Transverse colon (tissue), 4 donors: ENCODE results near the gene C6orf120. TPM values are rescaled to one million over a fixed set of nuclear protein-coding genes. Genes with fewer than 3 reads are reported as not detected.

Experiments used
- DNase-seq: peaks from one replicate; pipeline ENCODE4 v3.0.0-alpha.2; 2019
- H3K27ac ChIP-seq, 4 donors: fragments of 200-600 bp; sonication (generic); 2 replicates each; pipeline ENCODE4 v1.5.1; 2016 to 2018; ENCODE audit warnings: inconsistent platforms in 4 of 4
- H3K27me3 ChIP-seq: fragments of 200-600 bp; sonication (generic); 2 replicates; pipeline ENCODE4 v1.5.1; 2017; ENCODE audit warnings: inconsistent platforms
- H3K36me3 ChIP-seq, 4 donors: fragments of 200-600 bp; sonication (generic); 2 replicates each; pipeline ENCODE4 v1.5.1; 2017 to 2019; ENCODE audit warnings: inconsistent platforms in 4 of 4
- H3K4me1 ChIP-seq, 4 donors: fragments of 200-600 bp; sonication (generic); 2 replicates each; pipeline ENCODE4 v1.5.1; 2017 to 2020; ENCODE audit warnings: inconsistent platforms in 4 of 4
- H3K4me3 ChIP-seq, 4 donors: fragments of 200-600 bp; sonication (generic); 1 replicate in 1 of 4; 2 replicates in 3 of 4; pipeline versions ENCODE4 v1.5.1 to v1.6.1; 2017 to 2019; ENCODE audit warnings: inconsistent platforms in 4 of 4
- H3K9me3 ChIP-seq, 2 donors: fragments of 200-600 bp; sonication (generic); 2 replicates each; pipeline ENCODE4 v1.5.1; 2017 to 2019; ENCODE audit warnings: inconsistent platforms in 2 of 2
- CTCF ChIP-seq, 5 experiments: fragments of 200-600 bp in 3 of 5; fragments of 450-650 bp in 2 of 5; sonication (generic) in 3 of 5; IDR thresholded peaks; 1 replicate in 2 of 5; 2 replicates in 3 of 5; pipeline ENCODE4 v1.5.1; 2016 to 2017; ENCODE audit warnings: antibody characterized with exemption in 5 of 5, inconsistent platforms in 3 of 5, mild to moderate bottlenecking in 2 of 5, moderate library complexity in 1 of 5
- EP300 ChIP-seq: sonication (generic); formaldehyde crosslinking; IDR thresholded peaks from one replicate; pipeline ENCODE4 v1.6.1; 2017; ENCODE audit warnings: antibody characterized with exemption, low read depth
- POLR2A ChIP-seq: fragments of 450-650 bp; IDR thresholded peaks from one replicate; pipeline ENCODE4 v1.6.1; 2016; ENCODE audit warnings: antibody characterized with exemption, mild to moderate bottlenecking, moderate library complexity
- POLR2AphosphoS5 ChIP-seq, 3 donors: sonication (generic); formaldehyde crosslinking; IDR thresholded peaks; one replicate each; pipeline ENCODE4 v1.6.1; 2016; ENCODE audit warnings: antibody characterized with exemption in 3 of 3
- WGBS, 2 donors: methylation state at CpG; one replicate each; pipeline ENCODE4 v1.1.5; 2018; ENCODE audit warnings: low coverage in 1 of 2; 5-methylcytosine and 5-hydroxymethylcytosine counted together
- in situ Hi-C, 4 donors: fragments of 200-750 bp; cut with MboI; loops; one replicate each; pipeline versions ENCODE4 v1.15.0 to v1.15.1; 2017; ENCODE audit warnings: low sequenced_read_pairs in 3 of 4, low pct_ligation_motif_present in 1 of 4, low pct_unique_long_range_greater_than_20kb in 1 of 4
- intact Hi-C: fragments of 100-400 bp; cut with DNase I; formaldehyde crosslinking; loops from one replicate; pipeline ENCODE4 v1.15.1; 2023; ENCODE audit warnings: low total_unique reads
- total RNA-seq, 4 donors: library from RNA; depleted of rRNA; stranded (reverse); fragments of >200 nt; gene quantifications; one replicate each; pipeline ENCODE4 v1.1.0, GENCODE V29; 2016

Gene C6orf120
- total RNA-seq, 4 donors from 2014 or later: 20.5 to 45.2 (median 40.5) TPM

GRCh38 chr6:169678342-169678741 is 23.6 kb upstream of the C6orf120 start:
- Histone ChIP-seq H3K4me3 (no peak overlapping the region), H3K27me3 (no peaks in the 10 kb centered on the region), H3K27ac (no peak overlapping the region), H3K4me1 (no peaks in the 10 kb centered on the region), H3K36me3 (peaks cover 0 to 4% (median 0%) of the 10 kb centered on the region in 4 donors), H3K9me3 (no peaks in the 10 kb centered on the region)
- in situ Hi-C loops (no loop called here), intact Hi-C loops (no loop called here)
- DNase-seq: no peak
- no peak for TF ChIP-seq POLR2AphosphoS5 (IDR thresholded peaks at IDR 0.05)
- WGBS, 2 donors: 36 to 54% methylated on average over 1 of the region's 1 CpG

- intact Hi-C loops (no loop called here), in situ Hi-C loops (no loop called here)
- Histone ChIP-seq H3K27me3 (no peaks in the 10 kb centered on the region), H3K9me3 (peaks cover 13 to 23% of the 10 kb centered on the region in 2 donors), H3K4me1 (no peaks in the 10 kb centered on the region), H3K4me3 (no peak overlapping the region), H3K27ac (no peak overlapping the region), H3K36me3 (peaks cover 0 to 34% (median 7%) of the 10 kb centered on the region in 4 donors)
- TF ChIP-seq CTCF (IDR thresholded peaks at IDR 0.05): no peak
- TF ChIP-seq POLR2A: no peak
- TF ChIP-seq POLR2AphosphoS5 (IDR thresholded peaks at IDR 0.05): no peak
- TF ChIP-seq EP300: no peak
- WGBS, 2 donors: 86% methylated on average over 3 of the region's 3 CpGs; no CpG with 5 or more reads in 1 of the 2 donors
- no peak for DNase-seq
These were observed 17.9 kb upstream of the C6orf120 start for GRCh38 chr6:169684056-169684455.

- intact Hi-C loops (no loop called here), in situ Hi-C loops (no loop called here)
- no peak overlapping the region for H3K27ac ChIP-seq
- H3K36me3 ChIP-seq: peaks cover 0 to 34% (median 7%) of the 10 kb centered on the region in 4 donors
- TF ChIP-seq EP300: no peak
- no peaks in the 10 kb centered on the region for H3K27me3 ChIP-seq
- 92 to 96% methylated on average over 2 of the region's 2 CpGs for WGBS, 2 donors
- H3K9me3 ChIP-seq: peaks cover 13 to 23% of the 10 kb centered on the region in 2 donors
- H3K4me1 ChIP-seq: no peaks in the 10 kb centered on the region
- no peak for DNase-seq
- no peak overlapping the region for H3K4me3 ChIP-seq
These were observed 16.1 kb upstream of the C6orf120 start for GRCh38 chr6:169685860-169686259.

GRCh38 chr6:169689287-169689686 is 12.6 kb upstream of the C6orf120 start:
- peaks cover 0 to 30% (median 7%) of the 10 kb centered on the region in 4 donors for H3K36me3 ChIP-seq
- H3K4me3 ChIP-seq: no peak overlapping the region
- DNase-seq: no peak
- no peaks in the 10 kb centered on the region for H3K27me3 ChIP-seq
- no peaks in the 10 kb centered on the region for H3K4me1 ChIP-seq
- in situ Hi-C loops (no loop called here), intact Hi-C loops (no loop called here)
- WGBS, 2 donors: 89 to 100% methylated on average over 2 to 6 of the region's 6 CpGs
- no peak overlapping the region for H3K27ac ChIP-seq
- H3K9me3 ChIP-seq: peaks cover 13 to 23% of the 10 kb centered on the region in 2 donors
- TF ChIP-seq EP300 (no peak), CTCF (IDR thresholded peaks at IDR 0.05) (no peak), POLR2A (no peak), POLR2AphosphoS5 (IDR thresholded peaks at IDR 0.05) (no peak)

- Histone ChIP-seq H3K27me3 (no peaks in the 10 kb centered on the region), H3K9me3 (peaks cover 5 to 9% of the 10 kb centered on the region in 2 donors), H3K36me3 (peaks cover 0 to 23% (median 5%) of the 10 kb centered on the region in 4 donors), H3K4me3 (no peak overlapping the region), H3K4me1 (no peaks in the 10 kb centered on the region), H3K27ac (no peak overlapping the region)
- no peak for DNase-seq
- TF ChIP-seq CTCF (IDR thresholded peaks at IDR 0.05): no peak
- TF ChIP-seq POLR2AphosphoS5 (IDR thresholded peaks at IDR 0.05): no peak
- TF ChIP-seq POLR2A: no peak
- TF ChIP-seq EP300: no peak
- intact Hi-C loops: no loop called here
- 97 to 100% methylated on average over 2 of the region's 2 CpGs for whole genome bisulfite sequencing, 2 donors
- in situ Hi-C loops: no loop called here
These were observed 10.7 kb upstream of the C6orf120 start for GRCh38 chr6:169691260-169691659.
